ENCODE data around the gene DTX3L.

Gene DTX3L

DNA sequence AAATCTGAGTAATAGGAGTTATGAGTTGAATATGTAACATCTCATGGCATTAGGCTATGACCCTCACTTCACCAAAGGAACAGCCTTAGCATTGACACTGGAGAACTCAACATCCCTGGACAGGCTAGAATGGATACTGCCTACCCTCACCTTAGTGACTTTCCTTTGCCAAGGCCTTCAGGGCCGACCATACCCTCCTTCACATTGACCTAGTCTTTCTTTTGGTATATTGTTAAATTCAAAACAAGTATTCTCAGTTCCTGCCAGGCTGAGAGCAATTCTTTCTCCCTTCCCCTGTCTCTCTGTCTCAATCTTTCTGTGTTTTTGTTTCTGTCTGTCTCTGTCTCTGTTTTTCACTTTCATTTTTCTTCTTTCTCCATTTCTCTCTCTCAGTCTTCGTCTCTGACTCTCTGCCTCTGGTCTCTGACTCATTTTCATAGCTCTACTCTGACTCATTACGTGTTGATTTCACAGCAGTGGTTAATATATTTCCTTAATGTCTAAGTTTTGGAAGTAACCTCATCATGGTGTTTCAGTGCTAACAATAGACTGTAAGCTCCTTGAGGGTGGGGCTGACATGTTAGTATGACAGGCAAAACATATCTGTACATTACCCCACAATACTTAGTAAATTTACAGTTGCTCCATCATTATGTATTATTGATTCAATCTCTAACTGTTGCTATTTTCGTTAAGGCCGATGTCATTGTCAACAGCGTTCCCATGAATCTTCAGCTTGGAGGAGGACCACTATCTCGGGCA, 45.8 kb downstream of the DTX3L start:
- peak; percentile 40 for DNase-seq (ENCODE audit: insufficient read length)
- peak; percentile 91 for FAIRE-seq
- TF ChIP-seq POLR2A (IDR thresholded peaks at IDR 0.05; ENCODE audit: low read depth, low read length): no peak
- no peak for TF ChIP-seq TAF1 (IDR thresholded peaks at IDR 0.05; ENCODE audit: borderline replicate concordance, low read depth, low read length)
- no peak for TF ChIP-seq POLR2AphosphoS5 (IDR thresholded peaks at IDR 0.05; ENCODE audit: low read depth, low read length)

DNA sequence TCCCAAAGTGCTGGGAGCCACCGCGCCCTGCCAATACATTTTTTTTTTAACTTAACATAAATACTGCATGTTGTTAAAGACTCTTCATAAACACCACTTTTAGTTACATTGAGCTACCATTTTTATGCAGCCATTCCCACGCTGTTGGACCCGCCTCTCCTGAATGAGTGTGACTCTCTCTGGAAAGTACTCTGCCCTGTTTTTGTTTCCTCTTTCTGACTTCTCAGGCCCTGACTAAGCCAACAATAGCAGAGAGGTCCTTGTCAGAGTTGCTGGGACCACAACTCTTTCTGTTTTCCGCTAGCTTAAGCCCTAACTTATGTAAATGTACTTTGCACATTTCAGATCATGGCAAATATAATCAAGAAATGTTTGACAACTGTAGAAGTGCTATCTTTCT, 48.6 kb downstream of the DTX3L start:
- TF ChIP-seq TAF1 (IDR thresholded peaks at IDR 0.05; ENCODE audit: borderline replicate concordance, low read depth, low read length) (no peak), POLR2AphosphoS5 (IDR thresholded peaks at IDR 0.05; ENCODE audit: low read depth, low read length) (no peak), POLR2A (IDR thresholded peaks at IDR 0.05; ENCODE audit: low read depth, low read length) (no peak)
- no peak for FAIRE-seq
- DNase-seq (ENCODE audit: insufficient read length): no peak

DNA sequence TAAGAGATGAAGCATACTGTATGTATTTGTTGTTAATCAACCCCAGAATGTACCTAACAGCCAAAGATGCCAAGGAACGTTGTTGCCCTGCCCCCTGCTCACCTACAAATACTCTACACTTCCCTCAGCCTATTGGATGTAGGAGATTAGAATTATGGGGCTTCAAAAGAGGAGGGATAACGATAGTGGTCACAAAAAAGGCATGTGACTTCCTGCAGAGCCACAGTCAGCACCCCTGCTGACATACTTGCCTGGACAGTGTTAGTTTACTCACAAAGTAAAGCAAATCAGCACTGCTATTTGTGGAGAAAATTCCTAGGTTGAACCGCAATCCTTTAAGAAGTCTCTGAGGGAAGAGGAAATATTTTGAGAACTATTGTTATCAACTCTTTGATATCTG, 51.2 kb downstream of the DTX3L start:
- DNase-seq (ENCODE audit: insufficient read length): no peak
- FAIRE-seq: no peak
- TF ChIP-seq TAF1 (IDR thresholded peaks at IDR 0.05; ENCODE audit: borderline replicate concordance, low read depth, low read length): no peak
- no peak for TF ChIP-seq POLR2AphosphoS5 (IDR thresholded peaks at IDR 0.05; ENCODE audit: low read depth, low read length)
- no peak for TF ChIP-seq POLR2A (IDR thresholded peaks at IDR 0.05; ENCODE audit: low read depth, low read length)

GRCh38 chr3:122618614-122619013, 54.5 kb downstream of the DTX3L start:
- TF ChIP-seq POLR2AphosphoS5 (IDR thresholded peaks at IDR 0.05; ENCODE audit: low read depth, low read length) (no peak), POLR2A (IDR thresholded peaks at IDR 0.05; ENCODE audit: low read depth, low read length) (no peak), TAF1 (IDR thresholded peaks at IDR 0.05; ENCODE audit: borderline replicate concordance, low read depth, low read length) (no peak)
- no peak for DNase-seq (ENCODE audit: insufficient read length)

GRCh38 chr3:122619040-122619439, 54.9 kb downstream of the DTX3L start:
- DNase-seq (ENCODE audit: insufficient read length) (no peak), FAIRE-seq (no peak)
- TF ChIP-seq POLR2AphosphoS5 (IDR thresholded peaks at IDR 0.05; ENCODE audit: low read depth, low read length): no peak
- TF ChIP-seq TAF1 (IDR thresholded peaks at IDR 0.05; ENCODE audit: borderline replicate concordance, low read depth, low read length): no peak
- no peak for TF ChIP-seq POLR2A (IDR thresholded peaks at IDR 0.05; ENCODE audit: low read depth, low read length)

More at GRCh38 chr3:122618614-122619013, 54.5 kb downstream of the DTX3L start:
- FAIRE-seq: no peak

DNA sequence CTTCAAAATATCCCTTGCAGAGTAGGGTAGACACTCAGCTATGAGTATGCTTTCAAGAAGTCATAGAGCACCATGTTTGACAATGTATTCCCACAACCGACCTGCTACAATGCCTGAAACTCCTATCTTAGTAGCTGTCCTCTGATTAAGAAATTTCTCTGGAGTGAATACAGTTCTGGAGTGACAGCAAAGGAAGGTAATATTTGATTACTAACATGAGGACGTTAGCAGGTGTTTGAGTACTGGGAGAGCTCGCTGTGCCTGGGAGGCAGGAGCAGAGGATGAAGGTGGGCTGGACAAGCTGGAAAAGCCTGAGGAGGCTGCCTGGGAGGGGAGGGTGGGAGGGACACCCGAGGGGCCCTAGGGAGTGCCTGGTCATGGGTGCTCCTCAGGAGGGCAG, 56.3 kb downstream of the DTX3L start:
- FAIRE-seq (no peak), DNase-seq (ENCODE audit: insufficient read length) (no peak)
- TF ChIP-seq POLR2A (IDR thresholded peaks at IDR 0.05; ENCODE audit: low read depth, low read length) (no peak), POLR2AphosphoS5 (IDR thresholded peaks at IDR 0.05; ENCODE audit: low read depth, low read length) (no peak), TAF1 (IDR thresholded peaks at IDR 0.05; ENCODE audit: borderline replicate concordance, low read depth, low read length) (no peak)

DNA sequence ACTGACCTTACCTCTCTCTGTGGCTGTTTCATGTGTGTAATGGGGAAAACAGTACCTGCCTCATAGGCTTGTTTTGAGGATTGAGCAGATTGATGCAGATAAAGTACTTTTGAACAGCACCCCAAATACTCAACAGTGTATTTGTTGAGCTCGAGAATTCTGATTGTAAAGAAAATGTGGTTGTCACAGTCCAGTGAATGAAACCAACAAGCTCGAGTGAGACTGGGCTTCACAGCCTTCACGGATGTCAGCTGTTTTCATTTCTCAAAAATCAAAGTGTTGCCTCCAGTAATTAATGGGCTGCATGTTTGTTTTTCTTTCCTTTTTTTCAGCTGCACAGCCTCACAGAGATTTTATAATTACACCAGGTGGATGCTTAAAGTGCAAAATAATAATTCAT, 57.0 kb downstream of the DTX3L start:
- FAIRE-seq: peak; percentile 70
- TF ChIP-seq TAF1 (IDR thresholded peaks at IDR 0.05; ENCODE audit: borderline replicate concordance, low read depth, low read length) (no peak), POLR2AphosphoS5 (IDR thresholded peaks at IDR 0.05; ENCODE audit: low read depth, low read length) (no peak), POLR2A (IDR thresholded peaks at IDR 0.05; ENCODE audit: low read depth, low read length) (no peak)
- no peak for DNase-seq (ENCODE audit: insufficient read length)

GRCh38 chr3:122623031-122623829, 59.1 kb downstream of the DTX3L start:
- no peak for FAIRE-seq
- TF ChIP-seq POLR2AphosphoS5 (IDR thresholded peaks at IDR 0.05; ENCODE audit: low read depth, low read length): no peak
- TF ChIP-seq POLR2A (IDR thresholded peaks at IDR 0.05; ENCODE audit: low read depth, low read length): no peak
- TF ChIP-seq TAF1 (IDR thresholded peaks at IDR 0.05; ENCODE audit: borderline replicate concordance, low read depth, low read length): no peak
- DNase-seq (ENCODE audit: insufficient read length): no peak
